ENCODE data around the gene ZYG11A.
"Not testable (repeated sequence)": the region's sequence is repeated elsewhere in the genome, so short reads cannot be mapped to it uniquely, and the experiment has no call there.

Gene ZYG11A

DNA sequence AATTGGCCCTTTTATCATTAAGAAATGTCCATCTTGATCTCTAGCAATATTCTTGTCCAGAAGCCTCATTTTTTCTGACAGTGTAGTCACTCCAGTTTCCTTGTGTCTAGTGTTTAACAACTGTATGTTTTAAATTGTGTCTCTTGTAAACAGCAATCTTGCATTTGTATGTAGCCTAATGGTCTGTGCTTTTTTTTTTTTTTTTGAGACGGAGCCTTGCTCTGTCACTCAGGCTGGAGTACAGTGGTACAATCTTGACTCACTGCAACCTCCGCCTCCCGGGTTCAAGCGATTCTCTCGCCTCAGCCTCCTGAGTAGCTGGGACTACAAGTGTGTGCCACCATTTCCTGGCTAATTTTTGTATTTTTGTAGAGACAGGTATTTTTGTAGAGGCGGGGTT is 2.6 kb downstream of the ZYG11A start:
- not testable (repeated sequence) for H2BK12ac ChIP-seq (ENCODE audit: low read length); H3K18ac ChIP-seq (ENCODE audit: low read length); H3K27ac ChIP-seq (replicated peaks; ENCODE audit: low read length); H2AFZ ChIP-seq (ENCODE audit: low read length); H3K4me3 ChIP-seq (ENCODE audit: low read length in 2 of 2); H4K91ac ChIP-seq (ENCODE audit: low read depth, low read length, poor library complexity); H3K23ac ChIP-seq (ENCODE audit: low read depth, low read length, poor library complexity); H3K79me1 ChIP-seq (ENCODE audit: low read depth, low read length); H3K9me3 ChIP-seq (replicated peaks in 1 of 2; ENCODE audit: control insufficient read depth in 2 of 2, insufficient read depth in 1 of 2, low read depth in 1 of 2, low read length in 2 of 2); DNase-seq (ENCODE audit: low spot score); H2BK15ac ChIP-seq (ENCODE audit: low read length); H3K4me2 ChIP-seq (ENCODE audit: insufficient read depth, low read length, poor library complexity, severe bottlenecking); H3K4ac ChIP-seq (ENCODE audit: low read length); H3K14ac ChIP-seq (ENCODE audit: low read length); H2BK120ac ChIP-seq (ENCODE audit: low read depth, low read length); H3K9ac ChIP-seq (ENCODE audit: low read depth, low read length, poor library complexity); H3K4me1 ChIP-seq (ENCODE audit: control insufficient read depth in 2 of 2, insufficient read depth in 1 of 2, low read depth in 1 of 2, low read length in 2 of 2); H3K36me3 ChIP-seq (replicated peaks in 1 of 2; ENCODE audit: control insufficient read depth in 2 of 2, insufficient read depth in 2 of 2, low read length in 2 of 2); H4K8ac ChIP-seq (ENCODE audit: low read depth, low read length); H2BK5ac ChIP-seq (ENCODE audit: low read length); H2AK5ac ChIP-seq (ENCODE audit: low read depth, low read length)
- WGBS, 2 donors (ENCODE audit: extremely low coverage in 2 of 2, insufficient read length in 2 of 2, insufficient replicate concordance in 1 of 2) = no CpG with 5 or more reads among the region's 6 CpGs
- H3K27me3 ChIP-seq (ENCODE audit: control insufficient read depth in 3 of 3, insufficient read depth in 3 of 3, low read depth in 1 of 3, low read length in 3 of 3) = peaks cover 7 to 54% (median 23%) of the 10 kb centered on the region in 3 experiments

GRCh38 chr1:52848423-52848822 is 5.9 kb downstream of the ZYG11A start:
- H3K9me3 ChIP-seq (replicated peaks in 1 of 2; ENCODE audit: control insufficient read depth in 2 of 2, insufficient read depth in 1 of 2, low read depth in 1 of 2, low read length in 2 of 2) = no peaks in the 10 kb centered on the region
- no CpG with 5 or more reads among the region's 5 CpGs for WGBS, 2 donors (ENCODE audit: extremely low coverage in 2 of 2, insufficient read length in 2 of 2, insufficient replicate concordance in 1 of 2)
- H2AK5ac ChIP-seq (ENCODE audit: low read depth, low read length) = no peak overlapping the region

DNA sequence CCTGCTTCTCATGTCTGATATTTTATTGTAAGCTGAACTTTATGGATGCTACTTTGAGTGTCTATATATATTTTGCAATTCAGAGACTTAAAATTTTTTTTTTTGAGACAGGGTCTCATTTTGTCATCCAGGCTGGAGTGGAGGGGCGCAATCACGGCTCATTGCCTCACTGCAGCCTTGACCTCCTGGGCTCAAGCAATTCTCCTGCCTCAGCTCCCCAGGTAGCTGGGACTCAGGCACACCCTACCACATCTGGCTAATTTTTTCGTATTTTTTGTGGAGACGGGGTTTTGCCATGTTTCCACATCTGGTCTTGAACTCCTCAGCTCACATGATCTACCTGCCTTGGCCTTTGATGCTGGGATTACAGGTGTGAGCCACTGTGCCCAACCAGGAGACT is 8.4 kb downstream of the ZYG11A start:
- no peak overlapping the region for H3K4me2 ChIP-seq (ENCODE audit: insufficient read depth, low read length, poor library complexity, severe bottlenecking)
- H3K79me1 ChIP-seq (ENCODE audit: low read depth, low read length) = no peaks in the 10 kb centered on the region
- H3K4ac ChIP-seq (ENCODE audit: low read length) = no peak overlapping the region
- no CpG with 5 or more reads among the region's 4 CpGs for WGBS, 2 donors (ENCODE audit: extremely low coverage in 2 of 2, insufficient read length in 2 of 2, insufficient replicate concordance in 1 of 2)
- no peaks in the 10 kb centered on the region for H3K9me3 ChIP-seq (replicated peaks in 1 of 2; ENCODE audit: control insufficient read depth in 2 of 2, insufficient read depth in 1 of 2, low read depth in 1 of 2, low read length in 2 of 2)
- H3K27ac ChIP-seq (replicated peaks; ENCODE audit: low read length) = no peak overlapping the region
- no peaks in the 10 kb centered on the region for H3K36me3 ChIP-seq (replicated peaks in 1 of 2; ENCODE audit: control insufficient read depth in 2 of 2, insufficient read depth in 2 of 2, low read length in 2 of 2)
- no peak overlapping the region for H4K8ac ChIP-seq (ENCODE audit: low read depth, low read length)
- H3K9ac ChIP-seq (ENCODE audit: low read depth, low read length, poor library complexity) = no peak overlapping the region
- no peak overlapping the region for H2AFZ ChIP-seq (ENCODE audit: low read length)
- H3K27me3 ChIP-seq (ENCODE audit: control insufficient read depth in 3 of 3, insufficient read depth in 3 of 3, low read depth in 1 of 3, low read length in 3 of 3) = peaks cover 0 to 11% (median 0%) of the 10 kb centered on the region in 3 experiments
- no peak overlapping the region for H2AK5ac ChIP-seq (ENCODE audit: low read depth, low read length)
- no peak overlapping the region for H3K4me3 ChIP-seq (ENCODE audit: low read length in 2 of 2)
- no peak for DNase-seq (ENCODE audit: low spot score)
- H2BK12ac ChIP-seq (ENCODE audit: low read length) = no peak overlapping the region
- no peak overlapping the region for H3K18ac ChIP-seq (ENCODE audit: low read length)
- H2BK15ac ChIP-seq (ENCODE audit: low read length) = no peak overlapping the region
- H2BK5ac ChIP-seq (ENCODE audit: low read length) = no peak overlapping the region
- no peak overlapping the region for H3K23ac ChIP-seq (ENCODE audit: low read depth, low read length, poor library complexity)
- no peak overlapping the region for H3K14ac ChIP-seq (ENCODE audit: low read length)
- H2BK120ac ChIP-seq (ENCODE audit: low read depth, low read length) = no peak overlapping the region
- no peaks in the 10 kb centered on the region for H3K4me1 ChIP-seq (ENCODE audit: control insufficient read depth in 2 of 2, insufficient read depth in 1 of 2, low read depth in 1 of 2, low read length in 2 of 2)
- H4K91ac ChIP-seq (ENCODE audit: low read depth, low read length, poor library complexity) = no peak overlapping the region

More at GRCh38 chr1:52848423-52848822, 5.9 kb downstream of the ZYG11A start:
- no peak overlapping the region for H2BK15ac ChIP-seq (ENCODE audit: low read length)
- H3K23ac ChIP-seq (ENCODE audit: low read depth, low read length, poor library complexity) = no peak overlapping the region
- no peaks in the 10 kb centered on the region for H3K4me1 ChIP-seq (ENCODE audit: control insufficient read depth in 2 of 2, insufficient read depth in 1 of 2, low read depth in 1 of 2, low read length in 2 of 2)
- no peaks in the 10 kb centered on the region for H3K36me3 ChIP-seq (replicated peaks in 1 of 2; ENCODE audit: control insufficient read depth in 2 of 2, insufficient read depth in 2 of 2, low read length in 2 of 2)
- no peak overlapping the region for H2AFZ ChIP-seq (ENCODE audit: low read length)
- H2BK120ac ChIP-seq (ENCODE audit: low read depth, low read length) = no peak overlapping the region
- H3K27ac ChIP-seq (replicated peaks; ENCODE audit: low read length) = no peak overlapping the region
- H3K27me3 ChIP-seq (ENCODE audit: control insufficient read depth in 3 of 3, insufficient read depth in 3 of 3, low read depth in 1 of 3, low read length in 3 of 3) = peaks cover 0 to 32% (median 8%) of the 10 kb centered on the region in 3 experiments
- H3K9ac ChIP-seq (ENCODE audit: low read depth, low read length, poor library complexity) = no peak overlapping the region
- H3K18ac ChIP-seq (ENCODE audit: low read length) = no peak overlapping the region
- H4K8ac ChIP-seq (ENCODE audit: low read depth, low read length) = no peak overlapping the region
- H3K4me3 ChIP-seq (ENCODE audit: low read length in 2 of 2) = no peak overlapping the region
- H4K91ac ChIP-seq (ENCODE audit: low read depth, low read length, poor library complexity) = no peak overlapping the region
- H3K79me1 ChIP-seq (ENCODE audit: low read depth, low read length) = no peaks in the 10 kb centered on the region
- H3K4ac ChIP-seq (ENCODE audit: low read length) = no peak overlapping the region
- no peak overlapping the region for H3K14ac ChIP-seq (ENCODE audit: low read length)
- no peak for DNase-seq (ENCODE audit: low spot score)
- H2BK5ac ChIP-seq (ENCODE audit: low read length) = no peak overlapping the region
- H2BK12ac ChIP-seq (ENCODE audit: low read length) = no peak overlapping the region
- no peak overlapping the region for H3K4me2 ChIP-seq (ENCODE audit: insufficient read depth, low read length, poor library complexity, severe bottlenecking)

GRCh38 chr1:52852854-52853253 is 10.3 kb downstream of the ZYG11A start:
- no peaks in the 10 kb centered on the region for H3K36me3 ChIP-seq (replicated peaks in 1 of 2; ENCODE audit: control insufficient read depth in 2 of 2, insufficient read depth in 2 of 2, low read length in 2 of 2)
- H2AFZ ChIP-seq (ENCODE audit: low read length) = no peak overlapping the region
- H2BK12ac ChIP-seq (ENCODE audit: low read length) = no peak overlapping the region
- H3K14ac ChIP-seq (ENCODE audit: low read length) = no peak overlapping the region
- no peak overlapping the region for H2BK120ac ChIP-seq (ENCODE audit: low read depth, low read length)
- WGBS, 2 donors (ENCODE audit: extremely low coverage in 2 of 2, insufficient read length in 2 of 2, insufficient replicate concordance in 1 of 2) = no CpG with 5 or more reads among the region's 2 CpGs
- H3K4me3 ChIP-seq (ENCODE audit: low read length in 2 of 2) = no peak overlapping the region
- no peak overlapping the region for H3K4me2 ChIP-seq (ENCODE audit: insufficient read depth, low read length, poor library complexity, severe bottlenecking)
- H3K27ac ChIP-seq (replicated peaks; ENCODE audit: low read length) = no peak overlapping the region
- H3K9ac ChIP-seq (ENCODE audit: low read depth, low read length, poor library complexity) = no peak overlapping the region
- H2BK15ac ChIP-seq (ENCODE audit: low read length) = no peak overlapping the region
- no peak overlapping the region for H2BK5ac ChIP-seq (ENCODE audit: low read length)
- no peak overlapping the region for H3K23ac ChIP-seq (ENCODE audit: low read depth, low read length, poor library complexity)
- H3K18ac ChIP-seq (ENCODE audit: low read length) = no peak overlapping the region
- no peaks in the 10 kb centered on the region for H3K9me3 ChIP-seq (replicated peaks in 1 of 2; ENCODE audit: control insufficient read depth in 2 of 2, insufficient read depth in 1 of 2, low read depth in 1 of 2, low read length in 2 of 2)
- H3K79me1 ChIP-seq (ENCODE audit: low read depth, low read length) = no peaks in the 10 kb centered on the region
- no peak overlapping the region for H4K8ac ChIP-seq (ENCODE audit: low read depth, low read length)
- no peak overlapping the region for H4K91ac ChIP-seq (ENCODE audit: low read depth, low read length, poor library complexity)
- no peak for DNase-seq (ENCODE audit: low spot score)
- H3K4ac ChIP-seq (ENCODE audit: low read length) = no peak overlapping the region
- no peaks in the 10 kb centered on the region for H3K4me1 ChIP-seq (ENCODE audit: control insufficient read depth in 2 of 2, insufficient read depth in 1 of 2, low read depth in 1 of 2, low read length in 2 of 2)
- no peak overlapping the region for H2AK5ac ChIP-seq (ENCODE audit: low read depth, low read length)
- peaks cover 0 to 10% (median 0%) of the 10 kb centered on the region in 3 experiments for H3K27me3 ChIP-seq (ENCODE audit: control insufficient read depth in 3 of 3, insufficient read depth in 3 of 3, low read depth in 1 of 3, low read length in 3 of 3)
